Umbilical cord (tissue), 2 donors: ENCODE measurements around the gene DLGAP1. TPM values are rescaled to one million over a fixed set of nuclear protein-coding genes. Genes with fewer than 3 reads are reported as not detected.

Experiments used
- DNase-seq: peaks from one replicate; pipeline ENCODE4 v3.0.0-alpha.2; 2015; ENCODE audit warnings: low spot score
- total RNA-seq: library from RNA; depleted of rRNA; stranded (reverse); fragments of >200 nt; gene quantifications from one replicate; pipeline ENCODE4 v1.2.3, GENCODE V29; 2014; ENCODE audit warnings: low replicate concordance; ENCODE audit not compliant: insufficient read depth

The DLGAP1 gene
- total RNA-seq, 1 donor from 2014 or later = 20.7 TPM

- DNase-seq = no peak
These were observed 941.6 kb downstream of the DLGAP1 start for GRCh38 chr18:3513481-3513880.

GRCh38 chr18:3511980-3512379 lies 943.1 kb downstream of the DLGAP1 start:
- DNase-seq = peak; percentile 31

- DNase-seq = no peak
These were observed 944.2 kb downstream of the DLGAP1 start for GRCh38 chr18:3510896-3511295.

- DNase-seq = no peak
These were observed 945.1 kb downstream of the DLGAP1 start for GRCh38 chr18:3510024-3510423.

- no peak for DNase-seq
These were observed 946.2 kb downstream of the DLGAP1 start for GRCh38 chr18:3508576-3509549.

GRCh38 chr18:3504637-3505036 lies 950.5 kb downstream of the DLGAP1 start:
- no peak for DNase-seq

GRCh38 chr18:3502650-3503049 lies 952.5 kb downstream of the DLGAP1 start:
- no peak for DNase-seq

GRCh38 chr18:3500016-3500415 lies 955.1 kb downstream of the DLGAP1 start:
- no peak for DNase-seq

- DNase-seq = peak; percentile 2
These were observed 955.6 kb downstream of the DLGAP1 start for GRCh38 chr18:3499501-3499900.

GRCh38 chr18:3498698-3499471 lies 956.2 kb downstream of the DLGAP1 start:
- peak; percentile 26 for DNase-seq

GRCh38 chr18:3495691-3496430 lies 959.2 kb downstream of the DLGAP1 start:
- no peak for DNase-seq

GRCh38 chr18:3494569-3494968 lies 960.5 kb downstream of the DLGAP1 start:
- DNase-seq = no peak

GRCh38 chr18:3494245-3494526 lies 960.9 kb downstream of the DLGAP1 start:
- DNase-seq = no peak

GRCh38 chr18:3493501-3494244 lies 961.4 kb downstream of the DLGAP1 start:
- no peak for DNase-seq

GRCh38 chr18:3492721-3493120 lies 962.4 kb downstream of the DLGAP1 start:
- DNase-seq = no peak

- no peak for DNase-seq
These were observed 963.0 kb downstream of the DLGAP1 start for GRCh38 chr18:3491981-3492555.

GRCh38 chr18:3489462-3489861 lies 965.6 kb downstream of the DLGAP1 start:
- no peak for DNase-seq

- DNase-seq = no peak
These were observed 968.6 kb downstream of the DLGAP1 start for GRCh38 chr18:3486512-3486911.

- no peak for DNase-seq
These were observed 969.7 kb downstream of the DLGAP1 start for GRCh38 chr18:3485153-3486149.

- no peak for DNase-seq
These were observed 972.8 kb downstream of the DLGAP1 start for GRCh38 chr18:3482258-3482657.
